HG03442 (cell line): ENCODE measurements around the gene KRTAP5-4.
"Not testable (repeated sequence)": the region's sequence is repeated elsewhere in the genome, so short reads cannot be mapped to it uniquely, and the experiment has no call there.

Experiments
- ATAC-seq: cut with Tn5 transposase; IDR thresholded peaks from one replicate; pipeline ENCODE4 v1.9.1; 2021; ENCODE audit warnings: mild to moderate bottlenecking, moderate library complexity; ENCODE audit not compliant: unreplicated experiment

The KRTAP5-4 gene

GRCh38 chr11:1622086-1622485, at the start of gene KRTAP5-4:
TSS of gene KRTAP5-4 (minus strand) at chr11:1622138. CDS start at chr11:1622093, 45 bp downstream.
- no peak for ATAC-seq

GRCh38 chr11:1671658-1672057, 49.7 kb upstream of the KRTAP5-4 start:
- ATAC-seq = no peak

GRCh38 chr11:1670905-1671371, 49.0 kb upstream of the KRTAP5-4 start:
- no peak for ATAC-seq

- ATAC-seq = not testable (repeated sequence)
Observed at GRCh38 chr11:1670457-1670856, 48.5 kb upstream of the KRTAP5-4 start.

- no peak for ATAC-seq
Observed at GRCh38 chr11:1669546-1670218, 47.7 kb upstream of the KRTAP5-4 start.

- no peak for ATAC-seq
Observed at GRCh38 chr11:1668911-1669473, 47.1 kb upstream of the KRTAP5-4 start.

GRCh38 chr11:1667906-1668305, 46.0 kb upstream of the KRTAP5-4 start:
- no peak for ATAC-seq

- ATAC-seq = no peak
Observed at GRCh38 chr11:1667121-1667850, 45.3 kb upstream of the KRTAP5-4 start.

- ATAC-seq = no peak
Observed at GRCh38 chr11:1665313-1665712, 43.4 kb upstream of the KRTAP5-4 start.

- not testable (repeated sequence) for ATAC-seq
Observed at GRCh38 chr11:1662699-1663283, 40.9 kb upstream of the KRTAP5-4 start.

GRCh38 chr11:1661454-1662269, 39.7 kb upstream of the KRTAP5-4 start:
- not testable (repeated sequence) for ATAC-seq

- ATAC-seq = no peak
Observed at GRCh38 chr11:1660111-1660867, 38.4 kb upstream of the KRTAP5-4 start.

GRCh38 chr11:1659506-1659905, 37.6 kb upstream of the KRTAP5-4 start:
- ATAC-seq = no peak

- no peak for ATAC-seq
Observed at GRCh38 chr11:1656670-1657069, 34.7 kb upstream of the KRTAP5-4 start.

GRCh38 chr11:1656061-1656441, 34.1 kb upstream of the KRTAP5-4 start:
- ATAC-seq = no peak

GRCh38 chr11:1655168-1656060, 33.5 kb upstream of the KRTAP5-4 start:
- ATAC-seq = no peak

GRCh38 chr11:1654388-1655167, 32.6 kb upstream of the KRTAP5-4 start:
- no peak for ATAC-seq
